Measurements from ENCODE around the gene LITAFD. TPM values are rescaled to one million over a fixed set of nuclear protein-coding genes. Genes with fewer than 3 reads are reported as not detected.

Gene LITAFD
- total RNA-seq, 1 experiment from 2014 or later: not detected

- intact Hi-C loops (cut with micrococcal nuclease; ENCODE audit: unreplicated experiment): no loop called here
- Histone ChIP-seq H3K9me2 (ENCODE audit: insufficient read depth) (no peaks in the 10 kb centered on the region), H3K9me3 (ENCODE audit: insufficient read depth, low read depth) (no peaks in the 10 kb centered on the region), H2AFZ (no peak overlapping the region), H3K27me3 (ENCODE audit: insufficient read depth, low read depth) (no peaks in the 10 kb centered on the region), H3K36me3 (ENCODE audit: low read depth) (peaks cover 14% of the 10 kb centered on the region; the same call in 1 of the 2 replicates), H3K4me3 (no peak overlapping the region), H3K27ac (no peak overlapping the region), H3K79me2 (ENCODE audit: low read depth) (no peaks in the 10 kb centered on the region), H3K4me1 (replicated peaks; ENCODE audit: insufficient read depth) (no peaks in the 10 kb centered on the region), H3F3A (ENCODE audit: insufficient read depth, low read depth) (peaks cover 18% of the 10 kb centered on the region), H3K4me2 (no peak overlapping the region), H4K20me1 (ENCODE audit: insufficient read depth) (peaks cover 55% of the 10 kb centered on the region)
- ChIA-PET POLR2A (ENCODE audit: unreplicated experiment) (no interaction called here), CTCF (no interaction called here)
- no peak for DNase-seq
- TF ChIP-seq CTCF (conservative IDR thresholded peaks at IDR 0.05) (no peak), EZH2 (IDR thresholded peaks at IDR 0.05; ENCODE audit: low read depth) (no peak)
- BruUV-seq (replicated peaks): no TSS peak
These were observed 34.5 kb upstream of the LITAFD start for GRCh38 chr16:8847623-8848022.

GRCh38 chr16:8848231-8848938, 33.8 kb upstream of the LITAFD start:
- peaks cover 55% of the 10 kb centered on the region for H4K20me1 ChIP-seq (ENCODE audit: insufficient read depth)
- POLR2A ChIA-PET (ENCODE audit: unreplicated experiment): no interaction called here

GRCh38 chr16:8848939-8849391, 33.2 kb upstream of the LITAFD start:
- Histone ChIP-seq H3K4me1 (replicated peaks; ENCODE audit: insufficient read depth) (no peaks in the 10 kb centered on the region), H2AFZ (no peak overlapping the region), H3K4me2 (no peak overlapping the region), H3K9me2 (ENCODE audit: insufficient read depth) (no peaks in the 10 kb centered on the region), H3K79me2 (ENCODE audit: low read depth) (no peaks in the 10 kb centered on the region), H3K4me3 (no peak overlapping the region), H3F3A (ENCODE audit: insufficient read depth, low read depth) (peaks cover 23% of the 10 kb centered on the region), H4K20me1 (ENCODE audit: insufficient read depth) (peaks cover 55% of the 10 kb centered on the region), H3K9me3 (ENCODE audit: insufficient read depth, low read depth) (no peaks in the 10 kb centered on the region), H3K36me3 (ENCODE audit: low read depth) (peaks cover 14% of the 10 kb centered on the region; the same call in 1 of the 2 replicates), H3K27ac (no peak overlapping the region), H3K27me3 (ENCODE audit: insufficient read depth, low read depth) (no peaks in the 10 kb centered on the region)
- no peak for TF ChIP-seq EZH2 (IDR thresholded peaks at IDR 0.05; ENCODE audit: low read depth)
- TF ChIP-seq CTCF (conservative IDR thresholded peaks at IDR 0.05): no peak
- intact Hi-C loops (cut with micrococcal nuclease; ENCODE audit: unreplicated experiment): no loop called here
- no peak for DNase-seq
- POLR2A ChIA-PET (ENCODE audit: unreplicated experiment): no interaction called here
- BruUV-seq (replicated peaks): no TSS peak
- CTCF ChIA-PET: no interaction called here

More at GRCh38 chr16:8848231-8848938, 33.8 kb upstream of the LITAFD start:
- CTCF ChIA-PET: no interaction called here
- H3K27me3 ChIP-seq (ENCODE audit: insufficient read depth, low read depth): no peaks in the 10 kb centered on the region
- H3K4me2 ChIP-seq: no peak overlapping the region
- no peaks in the 10 kb centered on the region for H3K9me3 ChIP-seq (ENCODE audit: insufficient read depth, low read depth)
- H2AFZ ChIP-seq: no peak overlapping the region
- H3K9me2 ChIP-seq (ENCODE audit: insufficient read depth): no peaks in the 10 kb centered on the region
- peaks cover 14% of the 10 kb centered on the region; the same call in 1 of the 2 replicates for H3K36me3 ChIP-seq (ENCODE audit: low read depth)
- H3K79me2 ChIP-seq (ENCODE audit: low read depth): no peaks in the 10 kb centered on the region
- H3K4me3 ChIP-seq: no peak overlapping the region
- H3K27ac ChIP-seq: no peak overlapping the region
- H3F3A ChIP-seq (ENCODE audit: insufficient read depth, low read depth): peaks cover 18% of the 10 kb centered on the region
- TSS peak; percentile 4 for BruUV-seq (replicated peaks)
- no peak for DNase-seq
- intact Hi-C loops (cut with micrococcal nuclease; ENCODE audit: unreplicated experiment): no loop called here
- no peaks in the 10 kb centered on the region for H3K4me1 ChIP-seq (replicated peaks; ENCODE audit: insufficient read depth)
- TF ChIP-seq CTCF (conservative IDR thresholded peaks at IDR 0.05) (no peak), EZH2 (IDR thresholded peaks at IDR 0.05; ENCODE audit: low read depth) (no peak)
